Gastrocnemius medialis (tissue), 4 donors: ENCODE data around the gene PROM2. TPM values are rescaled to one million over a fixed set of nuclear protein-coding genes. Genes with fewer than 3 reads are reported as not detected.

ENCODE experiments used
- ATAC-seq, 2 donors: fragments of 150-250 bp; one replicate each; pipeline ENCODE4 v1.9.1; 2016
- DNase-seq, 2 donors: peaks; one replicate each; pipeline ENCODE4 v3.0.0-alpha.2; 2019
- H3K27ac ChIP-seq, 4 donors: fragments of 200-600 bp; sonication (generic); 1 replicate in 1 of 4; 2 replicates in 3 of 4; pipeline ENCODE4 v1.5.1; 2016 to 2018; ENCODE audit warnings: mild to moderate bottlenecking in 2 of 4, moderate library complexity in 1 of 4
- H3K27me3 ChIP-seq, 3 donors: fragments of 200-600 bp; sonication (generic) in 2 of 3; 1 replicate in 1 of 3; 2 replicates in 2 of 3; pipeline versions ENCODE4 v1.5.1 to v1.6.0; 2016 to 2019; ENCODE audit warnings: mild to moderate bottlenecking in 1 of 3, moderate library complexity in 1 of 3
- H3K36me3 ChIP-seq, 2 donors: fragments of 200-600 bp; sonication (generic) in 1 of 2; one replicate each; pipeline ENCODE4 v1.5.1; 2017 to 2018
- H3K4me1 ChIP-seq, 2 donors: fragments of 200-600 bp; sonication (generic) in 1 of 2; one replicate each; pipeline ENCODE4 v1.5.1; 2016 to 2017; ENCODE audit warnings: mild to moderate bottlenecking in 2 of 2
- H3K4me3 ChIP-seq, 4 donors: fragments of 200-600 bp; sonication (generic) in 3 of 4; 1 replicate in 1 of 4; 2 replicates in 3 of 4; pipeline ENCODE4 v1.5.1; 2016 to 2019; ENCODE audit warnings: mild to moderate bottlenecking in 2 of 4
- H3K9me3 ChIP-seq, 3 donors: fragments of 200-600 bp; sonication (generic) in 2 of 3; 1 replicate in 1 of 3; 2 replicates in 2 of 3; pipeline ENCODE4 v1.5.1; 2016 to 2019
- POLR2A ChIP-seq, 2 donors: fragments of 450-650 bp; IDR thresholded peaks; one replicate each; pipeline ENCODE4 v1.6.1; 2017; ENCODE audit warnings: antibody characterized with exemption in 2 of 2, mild to moderate bottlenecking in 2 of 2, moderate library complexity in 2 of 2
- in situ Hi-C, 4 donors: fragments of 200-750 bp; cut with MboI; loops; one replicate each; pipeline versions ENCODE4 v1.15.0 to v1.8.0; 2017; ENCODE audit warnings: low sequenced_read_pairs in 4 of 4
- intact Hi-C: fragments of 100-400 bp; cut with DNase I; formaldehyde crosslinking; loops from one replicate; pipeline ENCODE4 v1.15.1; 2023; ENCODE audit warnings: low total_unique reads
- total RNA-seq, 4 donors: library from RNA; depleted of rRNA; stranded (reverse); fragments of >200 nt; gene quantifications; one replicate each; pipeline versions ENCODE4 v1.1.0 to v1.2.3, GENCODE V29; 2016
- TF ChIP-seq, protein P1 (sequence below), 5 experiments: fragments of 450-650 bp in 3 of 5; fragments of 200-600 bp in 2 of 5; sonication (generic) in 2 of 5; IDR thresholded peaks in 4 of 5; conservative IDR thresholded peaks in 1 of 5; 1 replicate in 4 of 5; 2 replicates in 1 of 5; pipeline ENCODE4 v1.5.1; 2016 to 2019; ENCODE audit warnings: antibody characterized with exemption in 5 of 5, mild to moderate bottlenecking in 3 of 5, moderate library complexity in 3 of 5

PROM2 gene
- total RNA-seq, 4 donors from 2014 or later = 0.33 to 0.46 TPM; not detected in 2

DNA sequence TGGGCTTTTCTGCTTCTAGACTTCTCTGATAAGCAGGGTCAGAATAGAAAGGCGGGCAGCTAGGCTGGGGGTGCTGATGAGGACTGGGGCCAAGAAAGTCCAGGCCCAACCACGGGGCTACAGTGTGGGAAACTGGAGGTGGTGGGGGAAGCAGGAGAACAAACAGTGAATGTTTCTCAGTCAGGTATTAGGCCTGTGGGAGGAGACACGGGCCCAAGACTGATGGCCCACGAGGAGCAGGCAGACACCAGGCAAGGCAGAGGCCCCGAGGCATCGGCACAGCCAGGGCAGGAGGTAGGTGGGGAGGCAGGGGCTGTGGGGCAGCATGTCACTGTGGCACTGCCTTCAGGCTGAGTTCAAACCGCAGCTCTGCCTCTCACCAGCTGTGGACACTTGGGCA is 63.6 kb downstream of the PROM2 start:
- in situ Hi-C loops (no loop called here), intact Hi-C loops (no loop called here)
- Histone ChIP-seq H3K36me3 (no peaks in the 10 kb centered on the region), H3K27ac (no peak overlapping the region), H3K9me3 (no peaks in the 10 kb centered on the region), H3K27me3 (peaks cover 0 to 5% (median 0%) of the 10 kb centered on the region in 3 donors), H3K4me1 (no peaks in the 10 kb centered on the region), H3K4me3 (no peak overlapping the region)
- no peak for ATAC-seq
- DNase-seq = no peak
- TF ChIP-seq, protein P1, sequence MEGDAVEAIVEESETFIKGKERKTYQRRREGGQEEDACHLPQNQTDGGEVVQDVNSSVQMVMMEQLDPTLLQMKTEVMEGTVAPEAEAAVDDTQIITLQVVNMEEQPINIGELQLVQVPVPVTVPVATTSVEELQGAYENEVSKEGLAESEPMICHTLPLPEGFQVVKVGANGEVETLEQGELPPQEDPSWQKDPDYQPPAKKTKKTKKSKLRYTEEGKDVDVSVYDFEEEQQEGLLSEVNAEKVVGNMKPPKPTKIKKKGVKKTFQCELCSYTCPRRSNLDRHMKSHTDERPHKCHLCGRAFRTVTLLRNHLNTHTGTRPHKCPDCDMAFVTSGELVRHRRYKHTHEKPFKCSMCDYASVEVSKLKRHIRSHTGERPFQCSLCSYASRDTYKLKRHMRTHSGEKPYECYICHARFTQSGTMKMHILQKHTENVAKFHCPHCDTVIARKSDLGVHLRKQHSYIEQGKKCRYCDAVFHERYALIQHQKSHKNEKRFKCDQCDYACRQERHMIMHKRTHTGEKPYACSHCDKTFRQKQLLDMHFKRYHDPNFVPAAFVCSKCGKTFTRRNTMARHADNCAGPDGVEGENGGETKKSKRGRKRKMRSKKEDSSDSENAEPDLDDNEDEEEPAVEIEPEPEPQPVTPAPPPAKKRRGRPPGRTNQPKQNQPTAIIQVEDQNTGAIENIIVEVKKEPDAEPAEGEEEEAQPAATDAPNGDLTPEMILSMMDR (IDR thresholded peaks at IDR 0.05 in 4 of 5, conservative IDR thresholded peaks at IDR 0.05 in 1 of 5) = no peak
- TF ChIP-seq POLR2A (IDR thresholded peaks at IDR 0.05) = no peak

Other genes starting within 250 kb of the PROM2 start
- gene MAL, start 248.7 kb upstream of the PROM2 start, total RNA-seq = 1 to 10 TPM in 1 of 4 donors, under 1 TPM in 2, not detected in 1; 0.64 to 2.4 (median 0.87) TPM
- 100 to 1,000 TPM in 1 of 4 donors, 10 to 100 TPM in 3; 53.4 to 106 (median 68.7) TPM for gene MRPS5, start 152.6 kb upstream of the PROM2 start, total RNA-seq
- 10 to 100 TPM in 1 of 4 donors, 1 to 10 TPM in 3; 3.8 to 11.5 (median 5.9) TPM for gene ZNF514, start 114.6 kb upstream of the PROM2 start, total RNA-seq
- 1 to 10 TPM; 2.4 to 3.6 (median 2.9) TPM for gene ZNF2, start 108.6 kb upstream of the PROM2 start, total RNA-seq
- 1 to 10 TPM; 1.5 to 4.5 (median 2.1) TPM for gene ZNF892, start 66.9 kb upstream of the PROM2 start, total RNA-seq
- gene KCNIP3, start 22.9 kb downstream of the PROM2 start, total RNA-seq = 1 to 10 TPM in 2 of 4 donors, under 1 TPM in 2; 0.55 to 2.9 (median 1.0) TPM
- gene FAHD2A, start 128.3 kb downstream of the PROM2 start, total RNA-seq = 10 to 100 TPM; 18.4 to 28.3 (median 27.0) TPM
- not detected for gene TRIM43B, start 210.3 kb downstream of the PROM2 start, total RNA-seq